T-helper 17 cell (primary cell): ENCODE data around the gene MPPE1. TPM values are rescaled to one million over a fixed set of nuclear protein-coding genes. Genes with fewer than 3 reads are reported as not detected.
"Not testable (repeated sequence)": the region's sequence is repeated elsewhere in the genome, so short reads cannot be mapped to it uniquely, and the experiment has no call there.

Experiments used
- ATAC-seq: fragments of 150-1000 bp; cut with Tn5 transposase; 2 replicates; pipeline ENCODE4 v1.10.0; 2021; ENCODE audit warnings: mild to moderate bottlenecking, moderate library complexity
- DNase-seq, 3 donors: peaks; one replicate each; pipeline versions ENCODE4 v3.0.0 to v3.0.0-alpha.2; 2020 to 2021
- H3K9me3 ChIP-seq: one replicate; pipeline ENCODE4 v1.7.0; 2013; ENCODE audit warnings: low read length, mild to moderate bottlenecking; ENCODE audit not compliant: control insufficient read depth, poor library complexity, severe bottlenecking
- H3K27ac Mint-ChIP-seq: one replicate; pipeline ENCODE4 v1.8.0; 2022; ENCODE audit warnings: mild to moderate bottlenecking, moderate library complexity, mixed read lengths
- H3K27me3 Mint-ChIP-seq: one replicate; pipeline ENCODE4 v1.8.0; 2022; ENCODE audit warnings: mixed read lengths
- H3K36me3 Mint-ChIP-seq: one replicate; pipeline ENCODE4 v1.8.0; 2022; ENCODE audit warnings: low read depth, mixed read lengths
- H3K4me1 Mint-ChIP-seq: one replicate; pipeline ENCODE4 v1.8.0; 2022; ENCODE audit warnings: mild to moderate bottlenecking, mixed read lengths
- H3K4me3 Mint-ChIP-seq: one replicate; pipeline ENCODE4 v1.8.0; 2022; ENCODE audit warnings: mild to moderate bottlenecking, moderate library complexity, mixed read lengths
- total RNA-seq, 4 donors: library from RNA in 2 of 4; stranded (reverse) in 2 of 4; gene quantifications; one replicate each; pipeline ENCODE4 v1.2.3 and lab custom pipeline; 2022 to 2026

Gene MPPE1
- total RNA-seq, 2 donors from 2014 or later = 72.9 to 79.3 TPM

GRCh38 chr18:11944786-11945185, 36.7 kb upstream of the MPPE1 start:
- H3K27me3 Mint-ChIP-seq = no peaks in the 10 kb centered on the region

GRCh38 chr18:11944252-11944651, 36.1 kb upstream of the MPPE1 start:
- Mint-ChIP-seq H3K27ac (no peak overlapping the region), H3K36me3 (no peaks in the 10 kb centered on the region), H3K4me3 (no peak overlapping the region), H3K27me3 (no peaks in the 10 kb centered on the region), H3K4me1 (peaks cover 10% of the 10 kb centered on the region)
- DNase-seq (no peak), ATAC-seq (no peak)
- H3K9me3 ChIP-seq = no peaks in the 10 kb centered on the region

More at GRCh38 chr18:11944786-11945185, 36.7 kb upstream of the MPPE1 start:
- H3K36me3 Mint-ChIP-seq = no peaks in the 10 kb centered on the region
- no peak overlapping the region for H3K4me3 Mint-ChIP-seq
- peaks cover 11% of the 10 kb centered on the region for H3K4me1 Mint-ChIP-seq
- H3K9me3 ChIP-seq = no peaks in the 10 kb centered on the region
- ATAC-seq (no peak), DNase-seq (no peak)
- H3K27ac Mint-ChIP-seq = no peak overlapping the region

GRCh38 chr18:11943551-11943950, 35.4 kb upstream of the MPPE1 start:
- no peak overlapping the region for H3K4me3 Mint-ChIP-seq

DNA sequence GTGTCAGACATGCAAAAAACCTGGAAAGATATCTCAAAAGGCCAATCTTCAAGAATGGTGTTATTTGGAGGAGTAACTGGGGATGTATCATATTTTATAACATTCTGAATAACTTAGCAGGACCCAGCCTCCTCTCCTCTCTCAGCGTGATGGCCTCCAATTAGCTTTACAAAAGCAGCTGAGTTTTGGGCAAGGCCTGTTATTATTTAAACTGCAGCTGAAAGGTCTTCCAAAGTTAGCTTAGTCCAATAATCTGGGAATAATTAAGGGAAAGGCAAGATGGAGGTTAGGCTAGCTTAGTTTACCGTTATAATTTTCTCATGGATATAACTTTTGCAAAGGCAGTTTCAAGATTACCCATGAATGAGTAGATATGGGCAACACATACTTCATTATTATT, 32.8 kb upstream of the MPPE1 start:
- H3K36me3 Mint-ChIP-seq = no peaks in the 10 kb centered on the region

More at GRCh38 chr18:11943551-11943950, 35.4 kb upstream of the MPPE1 start:
- DNase-seq = no peak
- Mint-ChIP-seq H3K27me3 (no peaks in the 10 kb centered on the region), H3K27ac (no peak overlapping the region), H3K36me3 (no peaks in the 10 kb centered on the region), H3K4me1 (peaks cover 8% of the 10 kb centered on the region)
- no peak for ATAC-seq
- H3K9me3 ChIP-seq = no peaks in the 10 kb centered on the region

GRCh38 chr18:11937874-11938478, 29.9 kb upstream of the MPPE1 start:
- Mint-ChIP-seq H3K27me3 (no peaks in the 10 kb centered on the region), H3K4me3 (no peak overlapping the region), H3K4me1 (no peaks in the 10 kb centered on the region), H3K36me3 (no peaks in the 10 kb centered on the region), H3K27ac (no peak overlapping the region)
- peak; percentile 74 for ATAC-seq
- peak; percentile 46 to 71 (median 60) for DNase-seq
- H3K9me3 ChIP-seq = no peaks in the 10 kb centered on the region

More for the DNA sequence above, 32.8 kb upstream of the MPPE1 start:
- ATAC-seq (no peak), DNase-seq (no peak)
- no peaks in the 10 kb centered on the region for H3K9me3 ChIP-seq
- H3K4me1 Mint-ChIP-seq = peaks cover 4% of the 10 kb centered on the region
- H3K27me3 Mint-ChIP-seq = no peaks in the 10 kb centered on the region
- no peak overlapping the region for H3K27ac Mint-ChIP-seq
- no peak overlapping the region for H3K4me3 Mint-ChIP-seq

DNA sequence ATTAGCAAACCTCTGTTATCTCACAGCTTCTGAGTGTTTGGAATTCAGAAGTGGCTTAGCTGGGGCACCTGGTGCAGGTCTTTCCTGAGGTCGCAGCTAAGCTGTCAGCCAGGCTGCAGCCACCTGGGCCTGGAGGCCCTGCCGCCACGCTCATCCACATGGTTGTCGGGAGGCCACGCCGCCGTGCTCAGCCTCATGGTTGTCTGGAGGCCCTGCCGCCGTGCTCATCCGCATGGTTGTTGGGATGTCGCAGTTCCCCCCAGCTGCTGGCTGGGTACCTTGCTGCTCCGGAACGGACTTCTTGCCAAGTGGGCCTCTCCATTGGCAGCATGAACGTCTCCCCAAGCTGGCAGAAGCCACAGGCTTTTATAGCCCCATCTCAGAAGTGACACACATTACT, 24.3 kb upstream of the MPPE1 start:
- H3K27ac Mint-ChIP-seq = no peak overlapping the region
- ATAC-seq = no peak

GRCh38 chr18:11927497-11927896, 19.4 kb upstream of the MPPE1 start:
- no peak overlapping the region for H3K27ac Mint-ChIP-seq
- no peaks in the 10 kb centered on the region for H3K4me1 Mint-ChIP-seq
- H3K36me3 Mint-ChIP-seq = peaks cover 2% of the 10 kb centered on the region
- no peak overlapping the region for H3K4me3 Mint-ChIP-seq
- ATAC-seq (no peak), DNase-seq (no peak)
- no peaks in the 10 kb centered on the region for H3K9me3 ChIP-seq
- H3K27me3 Mint-ChIP-seq = peaks cover 23% of the 10 kb centered on the region

More for the DNA sequence above, 24.3 kb upstream of the MPPE1 start:
- DNase-seq = no peak
- H3K4me3 Mint-ChIP-seq = no peak overlapping the region
- H3K4me1 Mint-ChIP-seq = no peaks in the 10 kb centered on the region
- H3K36me3 Mint-ChIP-seq = no peaks in the 10 kb centered on the region
- no peaks in the 10 kb centered on the region for H3K9me3 ChIP-seq
- no peaks in the 10 kb centered on the region for H3K27me3 Mint-ChIP-seq

GRCh38 chr18:11925800-11926481, 17.8 kb upstream of the MPPE1 start:
- H3K4me3 Mint-ChIP-seq = no peak overlapping the region
- peaks cover 23% of the 10 kb centered on the region for H3K27me3 Mint-ChIP-seq
- DNase-seq (no peak), ATAC-seq (no peak)
- peaks cover 2% of the 10 kb centered on the region for H3K36me3 Mint-ChIP-seq
- no peaks in the 10 kb centered on the region for H3K9me3 ChIP-seq
- H3K4me1 Mint-ChIP-seq = no peaks in the 10 kb centered on the region
- no peak overlapping the region for H3K27ac Mint-ChIP-seq

DNA sequence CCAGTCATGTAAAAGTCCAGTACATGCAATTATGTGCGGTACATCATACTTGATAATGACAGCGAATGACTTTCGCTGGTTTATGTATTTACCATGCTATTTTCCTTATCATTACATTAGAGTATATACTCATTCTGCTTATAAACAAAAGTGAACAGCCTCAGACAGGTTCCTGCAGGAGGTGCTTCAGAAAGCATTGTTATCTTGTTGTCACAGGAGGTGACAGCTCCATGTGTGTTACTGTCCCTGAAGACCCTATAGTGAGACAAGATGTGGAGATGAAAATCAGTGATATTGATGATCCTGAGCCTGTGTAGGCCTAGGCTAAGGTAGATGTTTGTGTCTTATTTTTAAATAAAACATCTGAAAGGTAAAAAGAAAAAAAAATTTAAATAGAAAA, 15.3 kb upstream of the MPPE1 start:
- Mint-ChIP-seq H3K4me1 (no peaks in the 10 kb centered on the region), H3K36me3 (peaks cover 2% of the 10 kb centered on the region), H3K27me3 (peaks cover 23% of the 10 kb centered on the region), H3K27ac (no peak overlapping the region), H3K4me3 (no peak overlapping the region)
- DNase-seq (no peak), ATAC-seq (no peak)
- no peaks in the 10 kb centered on the region for H3K9me3 ChIP-seq

DNA sequence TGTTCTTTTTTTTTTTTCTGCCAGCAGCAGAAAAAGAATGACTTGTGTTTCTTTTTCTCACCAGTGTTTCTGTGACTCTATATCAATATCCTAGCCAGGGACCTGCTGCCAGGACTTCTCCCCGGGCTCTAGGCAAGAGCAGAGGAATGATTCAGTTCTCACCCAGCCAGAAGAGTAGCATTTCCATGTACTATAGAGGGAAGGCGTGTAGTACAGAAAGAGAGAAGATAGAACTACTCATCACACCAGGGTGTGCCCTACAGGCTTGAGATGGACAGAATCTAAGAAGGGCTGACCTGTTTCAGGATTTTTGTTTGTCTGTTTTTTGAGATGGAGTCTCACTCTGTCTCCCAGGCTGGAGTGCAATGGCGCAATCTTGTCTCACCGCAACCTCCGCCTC, 11.4 kb upstream of the MPPE1 start:
- ATAC-seq, H3K36me3 Mint-ChIP-seq, H3K4me1 Mint-ChIP-seq, H3K4me3 Mint-ChIP-seq, H3K27me3 Mint-ChIP-seq, DNase-seq, H3K27ac Mint-ChIP-seq, H3K9me3 ChIP-seq: not testable (repeated sequence)

DNA sequence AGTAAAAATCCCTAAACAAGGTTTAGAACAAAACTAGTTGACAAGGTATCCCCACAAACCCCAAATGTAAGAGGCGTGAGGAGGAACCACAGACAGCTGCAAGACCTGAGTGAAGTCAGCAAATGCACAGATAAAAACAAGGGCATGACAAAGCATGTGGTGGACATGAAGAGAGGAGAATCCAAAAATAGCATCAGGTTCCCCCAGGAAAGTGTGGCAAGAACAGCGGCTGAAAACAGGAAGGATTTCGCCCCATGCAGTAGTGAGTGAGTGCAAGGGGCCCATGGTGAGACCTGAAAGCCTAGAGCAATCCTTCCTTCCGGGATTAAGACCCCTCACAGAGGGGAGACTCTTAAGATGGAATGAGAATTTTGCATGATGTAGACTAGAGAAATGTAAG, 8.8 kb upstream of the MPPE1 start:
- H3K36me3 Mint-ChIP-seq, H3K4me3 Mint-ChIP-seq, H3K4me1 Mint-ChIP-seq, H3K27ac Mint-ChIP-seq, H3K9me3 ChIP-seq, DNase-seq, H3K27me3 Mint-ChIP-seq, ATAC-seq: not testable (repeated sequence)

GRCh38 chr18:11909591-11910026, 1.5 kb upstream of the MPPE1 start:
- no peaks in the 10 kb centered on the region for H3K27me3 Mint-ChIP-seq
- H3K4me1 Mint-ChIP-seq = peaks cover 7% of the 10 kb centered on the region
- DNase-seq (no peak), ATAC-seq (no peak)
- no peaks in the 10 kb centered on the region for H3K36me3 Mint-ChIP-seq
- peak overlapping the region; percentile 92 for H3K27ac Mint-ChIP-seq
- H3K4me3 Mint-ChIP-seq = peak overlapping the region; percentile 89
- H3K9me3 ChIP-seq = no peaks in the 10 kb centered on the region

GRCh38 chr18:11909061-11909455, 941 bp upstream of the MPPE1 start:
- DNase-seq (no peak), ATAC-seq (no peak)
- peaks cover 5% of the 10 kb centered on the region for H3K4me1 Mint-ChIP-seq

More at GRCh38 chr18:11909061-11909455, 941 bp upstream of the MPPE1 start:
- Mint-ChIP-seq H3K36me3 (no peaks in the 10 kb centered on the region), H3K4me3 (peak overlapping the region; percentile 89), H3K27ac (peak overlapping the region; percentile 92), H3K27me3 (no peaks in the 10 kb centered on the region)
- no peaks in the 10 kb centered on the region for H3K9me3 ChIP-seq
